PFSK-1 (cell line): ENCODE data around the gene TRMT10A.

ENCODE experiments used
- FOXP2 ChIP-seq: optimal IDR thresholded peaks from 2 replicates; pipeline ENCODE3; 2011; ENCODE audit warnings: borderline replicate concordance, control low read depth, inconsistent platforms; ENCODE audit not compliant: insufficient read depth; ENCODE audit errors: extremely low read length, extremely low read depth
- POLR2AphosphoS5 ChIP-seq: IDR thresholded peaks from 2 replicates; pipeline ENCODE4 v1.6.1; 2012; ENCODE audit warnings: low read depth, mild to moderate bottlenecking, control low read depth, low read length, moderate library complexity
- SIN3A ChIP-seq: IDR thresholded peaks from 2 replicates; pipeline ENCODE4 v1.6.1; 2012; ENCODE audit warnings: mild to moderate bottlenecking, low read length, moderate library complexity, borderline replicate concordance; ENCODE audit not compliant: insufficient read depth
- TAF1 ChIP-seq: IDR thresholded peaks from 2 replicates; pipeline ENCODE4 v1.6.1; 2012; ENCODE audit warnings: low read length, control low read depth, borderline replicate concordance; ENCODE audit not compliant: insufficient read depth
- TF ChIP-seq, protein P1 (sequence below), 2 experiments: IDR thresholded peaks; 2 replicates each; pipeline versions ENCODE4 v1.6.1 to v1.8.0; 2011 to 2012; ENCODE audit warnings: low read depth in 2 of 2, low read length in 2 of 2, control low read depth in 1 of 2, inconsistent platforms in 1 of 2, mild to moderate bottlenecking in 1 of 2, moderate library complexity in 1 of 2; ENCODE audit not compliant: insufficient read depth in 1 of 2

DNA sequence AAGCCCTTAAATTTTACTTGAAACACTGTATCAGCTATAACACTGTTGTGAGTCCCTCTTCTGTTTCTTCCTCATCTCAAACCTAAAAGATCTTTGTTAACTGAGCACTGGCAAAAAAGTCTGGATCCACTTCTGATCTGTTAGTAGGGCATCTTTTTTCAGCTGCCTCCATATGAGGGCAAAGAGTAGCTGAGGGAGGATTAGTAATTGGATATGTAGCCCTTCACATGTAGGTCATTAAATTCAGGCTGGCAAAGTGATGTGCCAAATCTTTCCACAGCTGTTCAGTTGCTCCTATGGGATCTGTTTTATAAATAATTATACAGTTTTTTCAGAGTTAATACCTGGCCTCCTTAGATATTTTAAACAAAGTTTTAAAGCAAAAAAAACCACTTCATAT is 1.1 kb upstream of the TRMT10A start:
- TF ChIP-seq, protein P1, sequence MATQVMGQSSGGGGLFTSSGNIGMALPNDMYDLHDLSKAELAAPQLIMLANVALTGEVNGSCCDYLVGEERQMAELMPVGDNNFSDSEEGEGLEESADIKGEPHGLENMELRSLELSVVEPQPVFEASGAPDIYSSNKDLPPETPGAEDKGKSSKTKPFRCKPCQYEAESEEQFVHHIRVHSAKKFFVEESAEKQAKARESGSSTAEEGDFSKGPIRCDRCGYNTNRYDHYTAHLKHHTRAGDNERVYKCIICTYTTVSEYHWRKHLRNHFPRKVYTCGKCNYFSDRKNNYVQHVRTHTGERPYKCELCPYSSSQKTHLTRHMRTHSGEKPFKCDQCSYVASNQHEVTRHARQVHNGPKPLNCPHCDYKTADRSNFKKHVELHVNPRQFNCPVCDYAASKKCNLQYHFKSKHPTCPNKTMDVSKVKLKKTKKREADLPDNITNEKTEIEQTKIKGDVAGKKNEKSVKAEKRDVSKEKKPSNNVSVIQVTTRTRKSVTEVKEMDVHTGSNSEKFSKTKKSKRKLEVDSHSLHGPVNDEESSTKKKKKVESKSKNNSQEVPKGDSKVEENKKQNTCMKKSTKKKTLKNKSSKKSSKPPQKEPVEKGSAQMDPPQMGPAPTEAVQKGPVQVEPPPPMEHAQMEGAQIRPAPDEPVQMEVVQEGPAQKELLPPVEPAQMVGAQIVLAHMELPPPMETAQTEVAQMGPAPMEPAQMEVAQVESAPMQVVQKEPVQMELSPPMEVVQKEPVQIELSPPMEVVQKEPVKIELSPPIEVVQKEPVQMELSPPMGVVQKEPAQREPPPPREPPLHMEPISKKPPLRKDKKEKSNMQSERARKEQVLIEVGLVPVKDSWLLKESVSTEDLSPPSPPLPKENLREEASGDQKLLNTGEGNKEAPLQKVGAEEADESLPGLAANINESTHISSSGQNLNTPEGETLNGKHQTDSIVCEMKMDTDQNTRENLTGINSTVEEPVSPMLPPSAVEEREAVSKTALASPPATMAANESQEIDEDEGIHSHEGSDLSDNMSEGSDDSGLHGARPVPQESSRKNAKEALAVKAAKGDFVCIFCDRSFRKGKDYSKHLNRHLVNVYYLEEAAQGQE (IDR thresholded peaks at IDR 0.05; ENCODE audit: insufficient read depth in 1 of 2, low read depth in 2 of 2, low read length in 2 of 2): no peak
- TF ChIP-seq SIN3A (no peak), POLR2AphosphoS5 (no peak), TAF1 (no peak), FOXP2 (no peak)
